Lower leg skin (tissue), 4 donors: Measurements from ENCODE around the gene ADAM8. TPM values are rescaled to one million over a fixed set of nuclear protein-coding genes. Genes with fewer than 3 reads are reported as not detected.

Experiments
- DNase-seq, 2 donors: peaks; one replicate each; pipeline ENCODE4 v3.0.0-alpha.2; 2019; ENCODE audit warnings: low spot score in 2 of 2
- H3K4me3 ChIP-seq: fragments of 200-600 bp; sonication (generic); 2 replicates; pipeline ENCODE4 v1.5.1; 2017; ENCODE audit warnings: mild to moderate bottlenecking, low read depth; ENCODE audit not compliant: poor library complexity, severe bottlenecking
- CTCF ChIP-seq, 3 donors: fragments of 450-650 bp; IDR thresholded peaks; one replicate each; pipeline ENCODE4 v1.5.1; 2016; ENCODE audit warnings: antibody characterized with exemption in 3 of 3, mild to moderate bottlenecking in 3 of 3, moderate library complexity in 2 of 3
- POLR2A ChIP-seq, 2 donors: fragments of 450-650 bp; IDR thresholded peaks; one replicate each; pipeline ENCODE4 v1.6.1; 2016 to 2017; ENCODE audit warnings: antibody characterized with exemption in 2 of 2, mild to moderate bottlenecking in 1 of 2, moderate library complexity in 1 of 2
- WGBS, 2 donors: methylation state at CpG; one replicate each; pipeline ENCODE4 v1.1.5; 2018; 5-methylcytosine and 5-hydroxymethylcytosine counted together
- intact Hi-C: fragments of 100-400 bp; cut with DNase I; formaldehyde crosslinking; loops from one replicate; pipeline ENCODE4 v1.15.0; 2023; ENCODE audit warnings: low total_unique reads
- total RNA-seq, 4 donors: library from RNA; depleted of rRNA; stranded (reverse); fragments of >200 nt; gene quantifications; one replicate each; pipeline ENCODE4 v1.1.0, GENCODE V29; 2016

Gene ADAM8
- total RNA-seq, 4 donors from 2014 or later = 3.3 to 5.9 (median 4.6) TPM

DNA sequence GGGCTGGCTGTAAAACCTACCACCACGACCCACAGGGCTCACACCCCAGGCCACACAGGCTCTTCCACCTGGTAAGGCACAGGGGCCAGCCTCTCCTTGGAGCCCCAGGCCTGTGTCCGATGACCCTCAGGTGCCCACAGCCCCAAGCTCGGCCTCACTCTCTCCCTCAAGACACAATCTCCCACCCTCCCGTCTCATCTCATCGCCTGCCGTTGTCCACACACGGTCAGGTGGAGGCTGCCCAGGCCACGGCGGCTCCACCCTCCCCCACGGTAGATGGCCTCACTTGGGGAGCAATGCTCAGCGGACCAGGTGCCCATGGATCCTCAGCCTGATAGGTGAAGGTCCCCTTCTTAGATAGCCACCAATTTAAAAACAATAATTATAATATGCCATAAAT is 55.3 kb downstream of the ADAM8 start:
- H3K4me3 ChIP-seq = no peak overlapping the region
- intact Hi-C loops = no loop called here
- DNase-seq = no peak
- TF ChIP-seq CTCF (IDR thresholded peaks at IDR 0.05) (no peak), POLR2A (IDR thresholded peaks at IDR 0.05) (no peak)
- WGBS, 2 donors = 87% methylated on average over 11 of the region's 11 CpGs

- no peak for DNase-seq
- intact Hi-C loops = no loop called here
- TF ChIP-seq CTCF (IDR thresholded peaks at IDR 0.05) (no peak), POLR2A (IDR thresholded peaks at IDR 0.05) (no peak)
- WGBS, 2 donors = 7 to 12% methylated on average over 8 to 19 of the region's 28 CpGs
- H3K4me3 ChIP-seq = no peak overlapping the region
Measured at GRCh38 chr10:133219782-133220181, 56.9 kb downstream of the ADAM8 start.

- DNase-seq = no peak
- WGBS, 2 donors = 47 to 74% methylated on average over 15 to 20 of the region's 20 CpGs
- no peak for TF ChIP-seq POLR2A (IDR thresholded peaks at IDR 0.05)
- TF ChIP-seq CTCF (IDR thresholded peaks at IDR 0.05) = no peak
- intact Hi-C loops = no loop called here
- H3K4me3 ChIP-seq = no peak overlapping the region
Measured at GRCh38 chr10:133218891-133219290, 57.8 kb downstream of the ADAM8 start.

GRCh38 chr10:133217800-133218589 is 58.7 kb downstream of the ADAM8 start:
- DNase-seq = no peak
- no peak overlapping the region for H3K4me3 ChIP-seq
- TF ChIP-seq POLR2A (IDR thresholded peaks at IDR 0.05) (no peak), CTCF (IDR thresholded peaks at IDR 0.05) (no peak)
- WGBS, 2 donors = 82 to 84% methylated on average over 21 to 25 of the region's 25 CpGs
- intact Hi-C loops = no loop called here

GRCh38 chr10:133216776-133217175 is 59.9 kb downstream of the ADAM8 start:
- intact Hi-C loops = no loop called here
- 79 to 83% methylated on average over 26 of the region's 26 CpGs for WGBS, 2 donors
- no peak overlapping the region for H3K4me3 ChIP-seq
- no peak for DNase-seq
- no peak for TF ChIP-seq CTCF (IDR thresholded peaks at IDR 0.05)
- TF ChIP-seq POLR2A (IDR thresholded peaks at IDR 0.05) = no peak

DNA sequence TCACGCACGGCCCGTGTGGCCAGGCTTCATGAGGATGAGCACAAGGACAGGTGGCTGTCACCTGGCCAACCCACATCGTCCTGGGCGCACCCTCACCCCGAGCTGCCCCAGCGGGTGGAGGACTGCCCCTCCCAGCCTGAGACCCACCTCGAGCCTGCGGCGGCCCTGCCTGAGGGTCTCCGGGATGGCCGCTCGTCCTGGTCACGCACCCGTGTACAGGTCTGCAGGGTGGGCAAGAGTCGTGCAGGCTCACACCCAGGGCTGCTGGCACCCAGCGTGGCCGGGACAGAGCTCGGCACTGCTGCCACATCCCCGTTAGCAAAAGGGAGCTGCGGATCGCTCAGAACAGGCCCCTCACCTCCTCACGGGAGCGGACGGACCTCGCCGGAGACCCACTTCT is 61.1 kb downstream of the ADAM8 start:
- intact Hi-C loops = no loop called here
- TF ChIP-seq CTCF (IDR thresholded peaks at IDR 0.05) (no peak), POLR2A (IDR thresholded peaks at IDR 0.05) (no peak)
- no peak for DNase-seq
- WGBS, 2 donors = 91% methylated on average over 14 to 17 of the region's 27 CpGs
- H3K4me3 ChIP-seq = no peak overlapping the region
